Uterus (tissue), 2 donors: Measurements from ENCODE around the gene LIPA.

Source experiments
- POLR2A ChIP-seq, 2 donors: fragments of 450-650 bp; IDR thresholded peaks; one replicate each; pipeline ENCODE4 v1.6.1; 2016; ENCODE audit warnings: antibody characterized with exemption in 2 of 2, mild to moderate bottlenecking in 1 of 2, moderate library complexity in 1 of 2
- TF ChIP-seq, protein P1 (sequence below), 4 experiments: fragments of 200-600 bp in 2 of 4; fragments of 450-650 bp in 2 of 4; sonication (generic) in 2 of 4; IDR thresholded peaks; one replicate each; pipeline ENCODE4 v1.5.1; 2016 to 2019; ENCODE audit warnings: antibody characterized with exemption in 4 of 4, mild to moderate bottlenecking in 2 of 4, moderate library complexity in 1 of 4

DNA sequence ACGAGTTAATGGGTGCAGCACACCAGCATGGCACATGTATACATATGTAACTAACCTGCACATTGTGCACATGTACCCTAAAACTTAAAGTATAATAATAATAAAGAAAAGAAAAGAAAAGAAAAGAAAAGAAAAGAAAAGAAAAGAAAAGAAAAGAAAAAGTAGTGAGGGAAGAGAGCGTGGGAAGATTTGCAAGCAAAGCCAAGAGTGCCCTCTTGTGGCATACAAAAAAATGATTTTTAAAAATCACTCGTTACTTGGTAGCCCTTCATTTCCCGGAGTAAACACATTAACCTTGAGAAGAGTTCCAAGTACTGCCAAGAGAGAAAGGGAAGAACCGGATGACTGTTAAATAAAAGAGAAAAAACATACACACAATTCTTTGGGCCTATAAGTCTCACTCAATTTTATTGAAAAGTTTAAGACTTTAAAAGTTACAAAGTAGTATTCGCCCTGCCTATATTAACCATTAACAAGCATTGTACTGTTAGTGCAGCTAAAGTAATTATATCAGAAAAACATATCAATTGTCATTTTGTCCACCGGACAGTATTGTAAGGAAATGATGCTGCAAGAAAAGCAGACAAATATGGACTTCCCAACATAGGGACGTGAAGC lies 38.3 kb downstream of the LIPA start:
- TF ChIP-seq, protein P1, sequence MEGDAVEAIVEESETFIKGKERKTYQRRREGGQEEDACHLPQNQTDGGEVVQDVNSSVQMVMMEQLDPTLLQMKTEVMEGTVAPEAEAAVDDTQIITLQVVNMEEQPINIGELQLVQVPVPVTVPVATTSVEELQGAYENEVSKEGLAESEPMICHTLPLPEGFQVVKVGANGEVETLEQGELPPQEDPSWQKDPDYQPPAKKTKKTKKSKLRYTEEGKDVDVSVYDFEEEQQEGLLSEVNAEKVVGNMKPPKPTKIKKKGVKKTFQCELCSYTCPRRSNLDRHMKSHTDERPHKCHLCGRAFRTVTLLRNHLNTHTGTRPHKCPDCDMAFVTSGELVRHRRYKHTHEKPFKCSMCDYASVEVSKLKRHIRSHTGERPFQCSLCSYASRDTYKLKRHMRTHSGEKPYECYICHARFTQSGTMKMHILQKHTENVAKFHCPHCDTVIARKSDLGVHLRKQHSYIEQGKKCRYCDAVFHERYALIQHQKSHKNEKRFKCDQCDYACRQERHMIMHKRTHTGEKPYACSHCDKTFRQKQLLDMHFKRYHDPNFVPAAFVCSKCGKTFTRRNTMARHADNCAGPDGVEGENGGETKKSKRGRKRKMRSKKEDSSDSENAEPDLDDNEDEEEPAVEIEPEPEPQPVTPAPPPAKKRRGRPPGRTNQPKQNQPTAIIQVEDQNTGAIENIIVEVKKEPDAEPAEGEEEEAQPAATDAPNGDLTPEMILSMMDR (IDR thresholded peaks at IDR 0.05): peak; percentile 68 to 79 (median 74)
- no peak for TF ChIP-seq POLR2A (IDR thresholded peaks at IDR 0.05)
